Glutamatergic neuron (in vitro differentiated cells): ENCODE data around the gene FLRT2. TPM values are rescaled to one million over a fixed set of nuclear protein-coding genes. Genes with fewer than 3 reads are reported as not detected.

Experiments
- DNase-seq: peaks from one replicate; pipeline ENCODE4 v3.0.0; 2022
- H3K27ac Mint-ChIP-seq: one replicate; pipeline ENCODE4 v1.8.0; 2020; ENCODE audit warnings: mild to moderate bottlenecking, mixed read lengths, inconsistent platforms; ENCODE audit not compliant: unreplicated experiment
- H3K27me3 Mint-ChIP-seq: one replicate; pipeline ENCODE4 v1.8.0; 2020; ENCODE audit warnings: mild to moderate bottlenecking, moderate library complexity, mixed read lengths, inconsistent platforms; ENCODE audit not compliant: unreplicated experiment
- H3K36me3 Mint-ChIP-seq: one replicate; pipeline ENCODE4 v1.8.0; 2020; ENCODE audit warnings: mild to moderate bottlenecking, mixed read lengths, inconsistent platforms; ENCODE audit not compliant: unreplicated experiment
- H3K4me1 Mint-ChIP-seq: one replicate; pipeline ENCODE4 v1.8.0; 2020; ENCODE audit warnings: mild to moderate bottlenecking, low read depth, mixed read lengths, inconsistent platforms; ENCODE audit not compliant: unreplicated experiment
- H3K4me3 Mint-ChIP-seq: one replicate; pipeline ENCODE4 v1.8.0; 2020; ENCODE audit warnings: mild to moderate bottlenecking, mixed read lengths, inconsistent platforms; ENCODE audit not compliant: unreplicated experiment
- H3K9me3 Mint-ChIP-seq: one replicate; pipeline ENCODE4 v1.8.0; 2020; ENCODE audit warnings: mild to moderate bottlenecking, moderate library complexity, mixed read lengths, inconsistent platforms; ENCODE audit not compliant: unreplicated experiment
- CTCF ChIP-seq: fragments of 200-600 bp; sonication (generic); IDR thresholded peaks from one replicate; pipeline ENCODE4 v1.5.0; 2021; ENCODE audit not compliant: partially characterized antibody, unreplicated experiment
- total RNA-seq: library from RNA; stranded (reverse); fragmentation: NEBNext Ultra II Directional; extraction: Animal tissue kit (Norgen Biotek cat#: 25700); gene quantifications from one replicate; pipeline ENCODE4 v1.2.1, GENCODE V29; 2021; ENCODE audit not compliant: unreplicated experiment

FLRT2 gene
- total RNA-seq, 1 donor from 2014 or later: 69.6 TPM

GRCh38 chr14:85613496-85613895, 83.6 kb downstream of the FLRT2 start:
- Mint-ChIP-seq H3K27ac (no peak overlapping the region), H3K27me3 (peaks cover 2% of the 10 kb centered on the region), H3K4me3 (no peak overlapping the region), H3K4me1 (peaks cover 18% of the 10 kb centered on the region), H3K36me3 (no peaks in the 10 kb centered on the region), H3K9me3 (peaks cover 2% of the 10 kb centered on the region)
- DNase-seq: no peak
- TF ChIP-seq CTCF: no peak

GRCh38 chr14:85616386-85616885, 86.5 kb downstream of the FLRT2 start:
- H3K27ac Mint-ChIP-seq: no peak overlapping the region
- H3K4me1 Mint-ChIP-seq: peaks cover 22% of the 10 kb centered on the region
- H3K27me3 Mint-ChIP-seq: peaks cover 2% of the 10 kb centered on the region

GRCh38 chr14:85616886-85617285, 86.9 kb downstream of the FLRT2 start:
- H3K27me3 Mint-ChIP-seq: no peaks in the 10 kb centered on the region
- TF ChIP-seq CTCF: no peak
- no peaks in the 10 kb centered on the region for H3K9me3 Mint-ChIP-seq
- H3K4me1 Mint-ChIP-seq: peaks cover 18% of the 10 kb centered on the region
- no peak overlapping the region for H3K27ac Mint-ChIP-seq
- no peak overlapping the region for H3K4me3 Mint-ChIP-seq
- peaks cover 8% of the 10 kb centered on the region for H3K36me3 Mint-ChIP-seq
- DNase-seq: no peak

More at GRCh38 chr14:85616386-85616885, 86.5 kb downstream of the FLRT2 start:
- no peak overlapping the region for H3K4me3 Mint-ChIP-seq
- DNase-seq: no peak
- no peak for TF ChIP-seq CTCF
- H3K9me3 Mint-ChIP-seq: peaks cover 2% of the 10 kb centered on the region
- peaks cover 4% of the 10 kb centered on the region for H3K36me3 Mint-ChIP-seq

- no peak overlapping the region for H3K4me3 Mint-ChIP-seq
- H3K9me3 Mint-ChIP-seq: peaks cover 2% of the 10 kb centered on the region
- no peak for DNase-seq
- peaks cover 18% of the 10 kb centered on the region for H3K4me1 Mint-ChIP-seq
- no peak for TF ChIP-seq CTCF
- H3K36me3 Mint-ChIP-seq: peaks cover 17% of the 10 kb centered on the region
- H3K27me3 Mint-ChIP-seq: peaks cover 3% of the 10 kb centered on the region
- H3K27ac Mint-ChIP-seq: no peak overlapping the region
Observed at GRCh38 chr14:85617791-85618190, 87.8 kb downstream of the FLRT2 start.

- Mint-ChIP-seq H3K4me3 (no peak overlapping the region), H3K27me3 (peaks cover 3% of the 10 kb centered on the region), H3K4me1 (peaks cover 17% of the 10 kb centered on the region), H3K36me3 (peaks cover 17% of the 10 kb centered on the region), H3K27ac (no peak overlapping the region), H3K9me3 (peaks cover 2% of the 10 kb centered on the region)
- DNase-seq: no peak
- TF ChIP-seq CTCF: no peak
Observed at GRCh38 chr14:85618390-85618789, 88.4 kb downstream of the FLRT2 start.
